OCI-LY7 (cell line): ENCODE measurements around the gene RAB11FIP4.

Source experiments
- CTCF ChIP-seq: fragments of 200-600 bp; sonication (generic); conservative IDR thresholded peaks from 2 replicates; pipeline ENCODE4 v1.5.1; 2014; ENCODE audit warnings: mild to moderate bottlenecking, antibody characterized with exemption, low read length, moderate library complexity, mixed read lengths
- EZH2phosphoT487 ChIP-seq: fragments of 200-600 bp; sonication (generic); IDR thresholded peaks from 2 replicates; pipeline ENCODE4 v1.6.1; 2018; ENCODE audit warnings: low read depth, borderline replicate concordance, mild to moderate bottlenecking, mixed run types, antibody characterized with exemption, low read length, moderate library complexity, mixed read lengths

- TF ChIP-seq CTCF: no peak
- TF ChIP-seq EZH2phosphoT487: no peak
These were observed 48.2 kb downstream of the RAB11FIP4 start for GRCh38 chr17:31439716-31440115.
